ENCODE data around the gene RNU6-1. TPM values are rescaled to one million over a fixed set of nuclear protein-coding genes. Genes with fewer than 3 reads are reported as not detected.

RNU6-1 gene
- total RNA-seq, 4 donors from 2014 or later, result not detected

GRCh38 chr15:67879440-67880129 is 39.7 kb upstream of the RNU6-1 start:
- no peaks in the 10 kb centered on the region for H3K9me3 ChIP-seq
- no peak for TF ChIP-seq CTCF (IDR thresholded peaks at IDR 0.05)
- TF ChIP-seq POLR2A (IDR thresholded peaks at IDR 0.05), result no peak
- no peak for DNase-seq
- H3K4me3 ChIP-seq, result no peak overlapping the region
- intact Hi-C loops (cut with DNase I), result no loop called here
- 84 to 85% methylated on average over 11 of the region's 11 CpGs for WGBS, 2 donors
- no peaks in the 10 kb centered on the region for H3K27me3 ChIP-seq
- peaks cover 4 to 25% (median 7%) of the 10 kb centered on the region in 3 donors for H3K4me1 ChIP-seq
- H3K36me3 ChIP-seq, result no peaks in the 10 kb centered on the region
- H3K27ac ChIP-seq, result no peak overlapping the region

- H3K36me3 ChIP-seq, result no peaks in the 10 kb centered on the region
- intact Hi-C loops (cut with DNase I), result no loop called here
- 73 to 95% methylated on average over 2 of the region's 2 CpGs for WGBS, 2 donors
Observed at GRCh38 chr15:67878712-67879206, 38.9 kb upstream of the RNU6-1 start.

GRCh38 chr15:67873777-67874176 is 33.9 kb upstream of the RNU6-1 start:
- Histone ChIP-seq H3K27ac (no peak overlapping the region), H3K27me3 (no peaks in the 10 kb centered on the region), H3K4me3 (no peak overlapping the region), H3K4me1 (no peaks in the 10 kb centered on the region), H3K36me3 (no peaks in the 10 kb centered on the region), H3K9me3 (peaks cover 0 to 5% (median 0%) of the 10 kb centered on the region in 3 donors)
- TF ChIP-seq POLR2A (IDR thresholded peaks at IDR 0.05) (no peak), CTCF (IDR thresholded peaks at IDR 0.05) (no peak)
- WGBS, 2 donors, result 82 to 87% methylated on average over 3 of the region's 3 CpGs
- intact Hi-C loops (cut with DNase I), result no loop called here
- DNase-seq, result no peak

More at GRCh38 chr15:67878712-67879206, 38.9 kb upstream of the RNU6-1 start:
- no peak for DNase-seq
- Histone ChIP-seq H3K4me3 (no peak overlapping the region), H3K27ac (no peak overlapping the region), H3K9me3 (peaks cover 0 to under 1% (median 0%) of the 10 kb centered on the region in 3 donors), H3K4me1 (peaks cover 0 to 17% (median 0%) of the 10 kb centered on the region in 3 donors), H3K27me3 (no peaks in the 10 kb centered on the region)
- TF ChIP-seq POLR2A (IDR thresholded peaks at IDR 0.05) (no peak), CTCF (IDR thresholded peaks at IDR 0.05) (no peak)

GRCh38 chr15:67870868-67871408 is 31.1 kb upstream of the RNU6-1 start:
- Histone ChIP-seq H3K27ac (no peak overlapping the region), H3K9me3 (peaks cover 0 to 5% (median 0%) of the 10 kb centered on the region in 3 donors), H3K36me3 (no peaks in the 10 kb centered on the region), H3K4me3 (no peak overlapping the region), H3K27me3 (no peaks in the 10 kb centered on the region), H3K4me1 (no peaks in the 10 kb centered on the region)
- intact Hi-C loops (cut with DNase I), result no loop called here
- no peak for DNase-seq
- TF ChIP-seq POLR2A (IDR thresholded peaks at IDR 0.05) (no peak), CTCF (IDR thresholded peaks at IDR 0.05) (no peak)

GRCh38 chr15:67869701-67870100 is 29.9 kb upstream of the RNU6-1 start:
- DNase-seq, result no peak
- Histone ChIP-seq H3K4me1 (no peaks in the 10 kb centered on the region), H3K27me3 (no peaks in the 10 kb centered on the region), H3K9me3 (peaks cover 0 to 5% (median 0%) of the 10 kb centered on the region in 3 donors), H3K27ac (no peak overlapping the region), H3K36me3 (no peaks in the 10 kb centered on the region), H3K4me3 (no peak overlapping the region)
- no peak for TF ChIP-seq POLR2A (IDR thresholded peaks at IDR 0.05)
- TF ChIP-seq CTCF (IDR thresholded peaks at IDR 0.05), result no peak
- intact Hi-C loops (cut with DNase I), result loop anchor here (10.0 kb wide), 1 partner anchor 345 kb away; no protein-coding TSS in a partner anchor
- 70 to 84% methylated on average over 3 of the region's 3 CpGs for WGBS, 2 donors
